Hematopoietic multipotent progenitor cell treated with erythropoietin and hydrocortisone succinate and interleukin-3 and kit ligand, for 8 days (in vitro differentiated cells): Measurements from ENCODE around the gene CRACR2A.

ENCODE experiments used
- DNase-seq: peaks from one replicate; pipeline ENCODE4 v3.0.0-alpha.2; 2015

Gene CRACR2A

GRCh38 chr12:3589745-3590144, 163.2 kb downstream of the CRACR2A start:
- DNase-seq = no peak

GRCh38 chr12:3587402-3588013, 165.4 kb downstream of the CRACR2A start:
- DNase-seq = no peak

- DNase-seq = no peak
Measured at GRCh38 chr12:3583656-3584334, 169.1 kb downstream of the CRACR2A start.

GRCh38 chr12:3580094-3580749, 172.7 kb downstream of the CRACR2A start:
- no peak for DNase-seq

GRCh38 chr12:3579446-3580093, 173.3 kb downstream of the CRACR2A start:
- DNase-seq = no peak

- DNase-seq = no peak
Measured at GRCh38 chr12:3578557-3578956, 174.4 kb downstream of the CRACR2A start.

GRCh38 chr12:3576891-3577290, 176.0 kb downstream of the CRACR2A start:
- DNase-seq = no peak

- DNase-seq = no peak
Measured at GRCh38 chr12:3574986-3575385, 177.9 kb downstream of the CRACR2A start.

- no peak for DNase-seq
Measured at GRCh38 chr12:3572560-3572959, 180.3 kb downstream of the CRACR2A start.

- no peak for DNase-seq
Measured at GRCh38 chr12:3571724-3572123, 181.2 kb downstream of the CRACR2A start.

- no peak for DNase-seq
Measured at GRCh38 chr12:3571323-3571722, 181.6 kb downstream of the CRACR2A start.

GRCh38 chr12:3568695-3569094, 184.2 kb downstream of the CRACR2A start:
- DNase-seq = no peak

GRCh38 chr12:3565985-3566384, 186.9 kb downstream of the CRACR2A start:
- no peak for DNase-seq
